ENCODE results near the gene HOATZ. TPM values are rescaled to one million over a fixed set of nuclear protein-coding genes. Genes with fewer than 3 reads are reported as not detected.

HOATZ gene
- polyA plus RNA-seq, 1 of the 3 experiments (the other 2 are of a cell fraction), result 4.9 TPM

- CTCF ChIA-PET, result interaction anchor here (1.0 to 3.0 kb wide), 4 partner anchors 14 to 205 kb away, joined by 3 to 12 read pairs (median 4); no protein-coding TSS in a partner anchor
- no peak for DNase-seq
- H3K79me2 ChIP-seq (ENCODE audit: insufficient read depth), result no peaks in the 10 kb centered on the region
- no peak overlapping the region for H3K4me3 ChIP-seq (ENCODE audit: low read depth in 2 of 2, low read length in 1 of 2)
- H2AFZ ChIP-seq (ENCODE audit: low read depth), result peak overlapping the region; percentile 54; the same call in 1 of the 2 replicates
- no peaks in the 10 kb centered on the region for H3K9me2 ChIP-seq
- no peaks in the 10 kb centered on the region for H3K27me3 ChIP-seq (ENCODE audit: insufficient read depth)
- H3K4me2 ChIP-seq, result peak overlapping the region; percentile 32; the same call in 1 of the 2 replicates
- POLR2A ChIA-PET, result no interaction called here
- no peaks in the 10 kb centered on the region for H4K20me1 ChIP-seq (ENCODE audit: insufficient read depth)
- no peak overlapping the region for H3K27ac ChIP-seq (ENCODE audit: low read depth in 2 of 2, low read length in 1 of 2)
- H3K4me1 ChIP-seq (ENCODE audit: control insufficient read depth in 1 of 2, insufficient read depth in 2 of 2, low read depth in 1 of 2, low read length in 1 of 2), result peaks cover 3 to 19% of the 10 kb centered on the region in 2 experiments; a peak in 3 of 4 replicates
- H3K9me3 ChIP-seq, result no peaks in the 10 kb centered on the region
- 44% methylated on average over 6 of the region's 6 CpGs for WGBS (ENCODE audit: low lambda C conversion rate)
- peaks cover 3% of the 10 kb centered on the region for H3F3A ChIP-seq (replicated peaks; ENCODE audit: insufficient read depth)
- no peaks in the 10 kb centered on the region for H3K36me3 ChIP-seq (replicated peaks in 1 of 2; ENCODE audit: control insufficient read depth in 1 of 2, insufficient read depth in 2 of 2, low read length in 1 of 2)
- H3K9ac ChIP-seq, result no peak overlapping the region
- no peak for TF ChIP-seq CTCF (IDR thresholded peaks at IDR 0.05)
- no peak for TF ChIP-seq MXI1 (IDR thresholded peaks at IDR 0.05; ENCODE audit: low read depth, low read length)
- TF ChIP-seq USF2 (IDR thresholded peaks at IDR 0.05; ENCODE audit: borderline replicate concordance, low read depth, low read length), result no peak
- TF ChIP-seq RFX5 (IDR thresholded peaks at IDR 0.05; ENCODE audit: low read length), result no peak
- no peak for TF ChIP-seq RCOR1 (IDR thresholded peaks at IDR 0.05; ENCODE audit: low read length)
- TF ChIP-seq PBX3 (IDR thresholded peaks at IDR 0.05), result peak; percentile 27
- peak in 1 of 2 experiments; percentile 10; a peak in 1 of 4 replicates for TF ChIP-seq EP300 (IDR thresholded peaks at IDR 0.05; ENCODE audit: borderline replicate concordance in 1 of 2, low read depth in 1 of 2, low read length in 1 of 2)
- no peak for TF ChIP-seq FOXJ3 (CRISPR knock-in tag; IDR thresholded peaks at IDR 0.05)
- TF ChIP-seq ELF1 (IDR thresholded peaks at IDR 0.05), result no peak
- TF ChIP-seq RXRA (IDR thresholded peaks at IDR 0.05; ENCODE audit: borderline replicate concordance, low read depth), result no peak; the same call in 1 of the 2 replicates
- no peak for TF ChIP-seq EZH2phosphoT487 (IDR thresholded peaks at IDR 0.05; ENCODE audit: borderline replicate concordance, low read depth)
- no peak for TF ChIP-seq SMC3 (IDR thresholded peaks at IDR 0.05; ENCODE audit: low read depth, low read length)
- no peak for TF ChIP-seq YY1 (IDR thresholded peaks at IDR 0.05; ENCODE audit: low read depth)
- no peak for TF ChIP-seq FOXM1 (IDR thresholded peaks at IDR 0.05; ENCODE audit: low read depth)
- TF ChIP-seq GATA2 (CRISPR knock-in tag; IDR thresholded peaks at IDR 0.05), result no peak
- no peak for TF ChIP-seq CHD2 (IDR thresholded peaks at IDR 0.05; ENCODE audit: low read length, partially characterized antibody)
- no peak for TF ChIP-seq REST (IDR thresholded peaks at IDR 0.05; ENCODE audit: low read depth, low read length)
- peak; percentile 45; the same call in 1 of the 2 replicates for TF ChIP-seq TCF12 (IDR thresholded peaks at IDR 0.05)
- no peak; the same call in 1 of the 2 replicates for TF ChIP-seq JUND (IDR thresholded peaks at IDR 0.05)
- no peak for TF ChIP-seq ZBTB33 (IDR thresholded peaks at IDR 0.05; ENCODE audit: borderline replicate concordance, low read depth)
- TF ChIP-seq FOSL2 (IDR thresholded peaks at IDR 0.05; ENCODE audit: borderline replicate concordance, low read depth), result peak; percentile 39; the same call in 1 of the 2 replicates
- TF ChIP-seq RAD21 (IDR thresholded peaks at IDR 0.05; ENCODE audit: low read length), result no peak
- no peak for TF ChIP-seq GABPA (IDR thresholded peaks at IDR 0.05; ENCODE audit: low read depth)
Measured at GRCh38 chr11:111571829-111572501, 57.4 kb downstream of the HOATZ start.

Measured in SK-N-SH (cell line).